ENCODE results near the gene TBC1D21. TPM values are rescaled to one million over a fixed set of nuclear protein-coding genes. Genes with fewer than 3 reads are reported as not detected.

TBC1D21 gene
- total and polyA plus RNA-seq, 10 of the 15 experiments (the other 5 are each of a cell fraction or from before 2014, with no cell fraction given) = not detected

DNA sequence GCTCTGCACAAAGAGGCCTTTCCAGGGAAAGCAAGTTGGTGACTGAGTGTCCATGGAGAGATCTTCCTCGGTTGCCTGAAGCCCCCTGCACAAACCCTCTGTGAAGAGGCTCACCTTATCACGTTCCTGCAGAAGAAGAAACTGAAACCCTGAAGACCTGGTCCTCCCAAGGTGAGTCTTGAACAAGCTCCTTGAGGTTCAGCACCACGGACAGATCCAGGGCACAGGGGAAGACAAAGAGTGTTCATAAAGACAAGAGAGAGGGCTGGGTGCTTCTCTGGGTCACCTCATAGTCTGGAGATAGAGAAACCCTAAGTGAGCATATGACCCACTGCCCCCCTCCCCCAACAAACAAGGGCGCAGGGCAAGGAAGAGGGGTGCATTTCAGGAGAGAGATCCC is 21.7 kb upstream of the TBC1D21 start:
- no peak for FAIRE-seq
- BruUV-seq (replicated peaks) = no TSS peak
- POLR2A ChIA-PET = no interaction called here

More for the DNA sequence above, 21.7 kb upstream of the TBC1D21 start:
- H2AFZ ChIP-seq (ENCODE audit: control insufficient read depth, low read depth, low read length) = no peak overlapping the region
- intact Hi-C loops (cut with micrococcal nuclease; ENCODE audit: unreplicated experiment) = no loop called here
- CTCF ChIA-PET = interaction anchor here (1.1 kb wide), 1 partner anchor 22 kb away, joined by 3 read pairs; the partner anchor contains the start of gene TBC1D21
- no peak overlapping the region for H3K4me2 ChIP-seq (ENCODE audit: control insufficient read depth, insufficient read depth)
- no peak overlapping the region for H3K4me3 ChIP-seq
- H3K9ac ChIP-seq (ENCODE audit: control insufficient read depth, insufficient read depth, low read length) = no peak overlapping the region
- H3K27me3 ChIP-seq (replicated peaks in 1 of 2; ENCODE audit: control insufficient read depth in 2 of 2, insufficient read depth in 2 of 2, low read length in 1 of 2) = peaks cover 2% of the 10 kb centered on the region in 2 experiments; a peak in 1 of 4 replicates
- TF ChIP-seq EED (IDR thresholded peaks at IDR 0.05; ENCODE audit: low read depth) (no peak), REST (IDR thresholded peaks at IDR 0.05; ENCODE audit: low read depth, low read length) (peak; percentile 92), JUND (IDR thresholded peaks at IDR 0.05; ENCODE audit: low read depth, low read length) (no peak)
- no peaks in the 10 kb centered on the region for H3K79me2 ChIP-seq (ENCODE audit: control insufficient read depth, insufficient read depth, low read length)
- WGBS (ENCODE audit: insufficient coverage, insufficient replicate concordance, low lambda C conversion rate, missing lambda C conversion rate) = 0% methylated on average over 4 of the region's 4 CpGs
- DNase-seq (ENCODE audit: low read depth, low spot score) (no peak), ATAC-seq (0 out of 3 replicates have a peak, but pooled peaks have one; percentile 24)
- no peaks in the 10 kb centered on the region for H3K9me3 ChIP-seq (replicated peaks; ENCODE audit: control insufficient read depth, insufficient read depth, low read length)
- H4K20me1 ChIP-seq (ENCODE audit: control insufficient read depth, insufficient read depth) = no peaks in the 10 kb centered on the region
- RAD21 ChIA-PET (ENCODE audit: unreplicated experiment) = no interaction called here
- in situ Hi-C loops (cut with MboI) = no loop called here
- SMC1A ChIA-PET (ENCODE audit: uncharacterized antibody, unreplicated experiment) = interaction anchor here (1.0 kb wide), 1 partner anchor 9 kb away, joined by 4 read pairs; no protein-coding TSS in a partner anchor
- no peaks in the 10 kb centered on the region for H3K36me3 ChIP-seq (ENCODE audit: control insufficient read depth in 2 of 2, insufficient read depth in 2 of 2, low read length in 1 of 2)
- no peak overlapping the region for H3K27ac ChIP-seq (ENCODE audit: control insufficient read depth, insufficient read depth)
- no peaks in the 10 kb centered on the region for H3K4me1 ChIP-seq (ENCODE audit: control insufficient read depth, insufficient read depth, low read length)
